Neural cell (in vitro differentiated cells): ENCODE data around the gene CRIP3. TPM values are rescaled to one million over a fixed set of nuclear protein-coding genes. Genes with fewer than 3 reads are reported as not detected.

Source experiments
- H2AFZ ChIP-seq: fragments of 200-600, 300-800 bp; sonication (generic), shearing (Covaris generic); 2 replicates; pipeline ENCODE4 v1.6.0; 2014; ENCODE audit warnings: low read depth, mild to moderate bottlenecking, antibody characterized with exemption, low read length, moderate library complexity
- H3F3A ChIP-seq: fragments of 200-600 bp; shearing (Covaris generic); 2 replicates; pipeline ENCODE4 v1.6.1; 2016; ENCODE audit warnings: mild to moderate bottlenecking, moderate library complexity, mixed read lengths, antibody characterized with exemption, low read length; ENCODE audit not compliant: insufficient read depth, poor library complexity, severe bottlenecking
- H3K27ac ChIP-seq: fragments of 200-600, 300-800 bp; sonication (generic), shearing (Covaris generic); 2 replicates; pipeline ENCODE4 v1.5.1; 2014; ENCODE audit warnings: mild to moderate bottlenecking, low read length, moderate library complexity
- H3K27me3 ChIP-seq: fragments of 300-800, 200-600 bp; sonication (generic), shearing (Covaris generic); 2 replicates; pipeline ENCODE4 v1.6.0; 2014; ENCODE audit warnings: mild to moderate bottlenecking, low read depth, low read length, moderate library complexity; ENCODE audit not compliant: insufficient read depth
- H3K36me3 ChIP-seq: fragments of 300-800, 200-600 bp; sonication (generic), shearing (Covaris generic); 2 replicates; pipeline ENCODE4 v1.5.1; 2014; ENCODE audit warnings: mild to moderate bottlenecking, antibody characterized with exemption, low read length, moderate library complexity; ENCODE audit not compliant: insufficient read depth
- H3K4me2 ChIP-seq: fragments of 300-800, 200-600 bp; sonication (generic), shearing (Covaris generic); 2 replicates; pipeline ENCODE4 v1.6.0; 2014; ENCODE audit warnings: mild to moderate bottlenecking, low read length
- H3K4me3 ChIP-seq: fragments of 300-800, 200-600 bp; sonication (generic), shearing (Covaris generic); 2 replicates; pipeline ENCODE4 v1.5.1; 2014; ENCODE audit warnings: mild to moderate bottlenecking, low read length, moderate library complexity
- H3K79me2 ChIP-seq: fragments of 200-600 bp; shearing (Covaris generic); replicated peaks from 2 replicates; pipeline ENCODE4 v1.6.0; 2014; ENCODE audit warnings: mild to moderate bottlenecking, low read length, moderate library complexity; ENCODE audit not compliant: insufficient read depth
- H3K9ac ChIP-seq: fragments of 300-800, 200-600 bp; sonication (generic), shearing (Covaris generic); 2 replicates; pipeline ENCODE4 v1.6.1; 2016; ENCODE audit warnings: mild to moderate bottlenecking, low read length, mixed read lengths
- H3K9me2 ChIP-seq: fragments of 200-600 bp; shearing (Covaris generic); 2 replicates; pipeline ENCODE4 v1.6.1; 2016; ENCODE audit warnings: mild to moderate bottlenecking, low read length, mixed read lengths; ENCODE audit not compliant: insufficient read depth
- H3K9me3 ChIP-seq: fragments of 200-600, 300-800 bp; sonication (generic), shearing (Covaris generic); 2 replicates; pipeline ENCODE4 v1.6.1; 2016; ENCODE audit warnings: mild to moderate bottlenecking, mixed run types, low read length, moderate library complexity, mixed read lengths
- H4K20me1 ChIP-seq: fragments of 200-600 bp; shearing (Covaris generic); 2 replicates; pipeline ENCODE4 v1.6.1; 2016; ENCODE audit warnings: mild to moderate bottlenecking, mixed run types; ENCODE audit not compliant: insufficient read depth
- CTCF ChIP-seq: fragments of 450-650 bp; IDR thresholded peaks from 2 replicates; pipeline ENCODE4 v1.5.1; 2014; ENCODE audit warnings: antibody characterized with exemption, mild to moderate bottlenecking, moderate library complexity; ENCODE audit not compliant: poor library complexity, severe bottlenecking
- EP300 ChIP-seq: fragments of 450-650 bp; conservative IDR thresholded peaks from 2 replicates; pipeline ENCODE4 v1.6.1; 2014; ENCODE audit warnings: antibody characterized with exemption, mild to moderate bottlenecking, moderate library complexity; ENCODE audit not compliant: poor library complexity, severe bottlenecking
- EZH2 ChIP-seq: fragments of 200-600, 300-800 bp; shearing (Covaris generic), sonication (generic); IDR thresholded peaks from 2 replicates; pipeline ENCODE4 v1.6.1; 2014; ENCODE audit warnings: antibody characterized with exemption, low read length, borderline replicate concordance, mild to moderate bottlenecking; ENCODE audit not compliant: insufficient read depth, poor library complexity, severe bottlenecking
- MXI1 ChIP-seq: fragments of 450-650 bp; conservative IDR thresholded peaks from 2 replicates; pipeline ENCODE4 v1.6.1; 2014; ENCODE audit warnings: antibody characterized with exemption, mild to moderate bottlenecking; ENCODE audit not compliant: poor library complexity, severe bottlenecking
- RAD21 ChIP-seq: fragments of 450-650 bp; conservative IDR thresholded peaks from 2 replicates; pipeline ENCODE4 v1.6.1; 2014; ENCODE audit warnings: antibody characterized with exemption, mild to moderate bottlenecking, moderate library complexity
- SMC3 ChIP-seq: fragments of 450-650 bp; conservative IDR thresholded peaks from 2 replicates; pipeline ENCODE4 v1.6.1; 2014; ENCODE audit warnings: antibody characterized with exemption, mild to moderate bottlenecking, moderate library complexity; ENCODE audit not compliant: poor library complexity
- TAF1 ChIP-seq: IDR thresholded peaks from 2 replicates; pipeline ENCODE4 v1.6.1; 2012; ENCODE audit warnings: low read depth
- polyA plus RNA-seq: library from polyadenylated mRNA; depleted of rRNA; stranded (reverse); fragments of >200 nt; gene quantifications from 2 replicates; pipeline ENCODE4 v1.2.3, GENCODE V29; 2014
- TF ChIP-seq, protein P1 (sequence below): IDR thresholded peaks from 2 replicates; pipeline ENCODE4 v1.6.1; 2012; ENCODE audit warnings: borderline replicate concordance

The CRIP3 gene
- polyA plus RNA-seq, 1 donor from 2014 or later = 3.7 TPM

GRCh38 chr6:43295456-43295855 is 13.2 kb downstream of the CRIP3 start:
- no peaks in the 10 kb centered on the region for H3F3A ChIP-seq
- no peak overlapping the region for H2AFZ ChIP-seq
- H3K9ac ChIP-seq = no peak overlapping the region
- H3K4me2 ChIP-seq = no peak overlapping the region
- no peak overlapping the region for H3K4me3 ChIP-seq
- H3K27ac ChIP-seq = no peak overlapping the region
- H4K20me1 ChIP-seq = no peaks in the 10 kb centered on the region
- H3K9me3 ChIP-seq = no peaks in the 10 kb centered on the region
- H3K9me2 ChIP-seq = no peaks in the 10 kb centered on the region
- H3K36me3 ChIP-seq = no peaks in the 10 kb centered on the region
- no peaks in the 10 kb centered on the region for H3K27me3 ChIP-seq
- TF ChIP-seq TAF1 = no peak
- TF ChIP-seq CTCF = no peak
- TF ChIP-seq MXI1 = no peak
- no peak for TF ChIP-seq EZH2
- TF ChIP-seq SMC3 = no peak
- TF ChIP-seq, protein P1, sequence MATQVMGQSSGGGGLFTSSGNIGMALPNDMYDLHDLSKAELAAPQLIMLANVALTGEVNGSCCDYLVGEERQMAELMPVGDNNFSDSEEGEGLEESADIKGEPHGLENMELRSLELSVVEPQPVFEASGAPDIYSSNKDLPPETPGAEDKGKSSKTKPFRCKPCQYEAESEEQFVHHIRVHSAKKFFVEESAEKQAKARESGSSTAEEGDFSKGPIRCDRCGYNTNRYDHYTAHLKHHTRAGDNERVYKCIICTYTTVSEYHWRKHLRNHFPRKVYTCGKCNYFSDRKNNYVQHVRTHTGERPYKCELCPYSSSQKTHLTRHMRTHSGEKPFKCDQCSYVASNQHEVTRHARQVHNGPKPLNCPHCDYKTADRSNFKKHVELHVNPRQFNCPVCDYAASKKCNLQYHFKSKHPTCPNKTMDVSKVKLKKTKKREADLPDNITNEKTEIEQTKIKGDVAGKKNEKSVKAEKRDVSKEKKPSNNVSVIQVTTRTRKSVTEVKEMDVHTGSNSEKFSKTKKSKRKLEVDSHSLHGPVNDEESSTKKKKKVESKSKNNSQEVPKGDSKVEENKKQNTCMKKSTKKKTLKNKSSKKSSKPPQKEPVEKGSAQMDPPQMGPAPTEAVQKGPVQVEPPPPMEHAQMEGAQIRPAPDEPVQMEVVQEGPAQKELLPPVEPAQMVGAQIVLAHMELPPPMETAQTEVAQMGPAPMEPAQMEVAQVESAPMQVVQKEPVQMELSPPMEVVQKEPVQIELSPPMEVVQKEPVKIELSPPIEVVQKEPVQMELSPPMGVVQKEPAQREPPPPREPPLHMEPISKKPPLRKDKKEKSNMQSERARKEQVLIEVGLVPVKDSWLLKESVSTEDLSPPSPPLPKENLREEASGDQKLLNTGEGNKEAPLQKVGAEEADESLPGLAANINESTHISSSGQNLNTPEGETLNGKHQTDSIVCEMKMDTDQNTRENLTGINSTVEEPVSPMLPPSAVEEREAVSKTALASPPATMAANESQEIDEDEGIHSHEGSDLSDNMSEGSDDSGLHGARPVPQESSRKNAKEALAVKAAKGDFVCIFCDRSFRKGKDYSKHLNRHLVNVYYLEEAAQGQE = no peak
- no peaks in the 10 kb centered on the region for H3K79me2 ChIP-seq

- Histone ChIP-seq H3K27ac (no peak overlapping the region), H3K9me3 (no peaks in the 10 kb centered on the region), H4K20me1 (no peaks in the 10 kb centered on the region), H3K9me2 (no peaks in the 10 kb centered on the region), H3K79me2 (no peaks in the 10 kb centered on the region), H3K36me3 (no peaks in the 10 kb centered on the region), H3F3A (no peaks in the 10 kb centered on the region), H3K9ac (no peak overlapping the region), H3K4me2 (no peak overlapping the region), H3K4me3 (no peak overlapping the region), H2AFZ (no peak overlapping the region), H3K27me3 (no peaks in the 10 kb centered on the region)
- no peak for TF ChIP-seq MXI1
- TF ChIP-seq RAD21 = no peak
- TF ChIP-seq TAF1 = no peak
- TF ChIP-seq EP300 = no peak
- TF ChIP-seq SMC3 = no peak
- TF ChIP-seq, protein P1 = no peak
- no peak for TF ChIP-seq CTCF
- no peak for TF ChIP-seq EZH2
Observed at GRCh38 chr6:43294536-43294935, 14.1 kb downstream of the CRIP3 start.
